Measurements from ENCODE around the gene SYCN. TPM values are rescaled to one million over a fixed set of nuclear protein-coding genes. Genes with fewer than 3 reads are reported as not detected.

Gene SYCN
- total and polyA plus RNA-seq, 3 donors from 2014 or later = 36.5 to 192 (median 98.0) TPM

DNA sequence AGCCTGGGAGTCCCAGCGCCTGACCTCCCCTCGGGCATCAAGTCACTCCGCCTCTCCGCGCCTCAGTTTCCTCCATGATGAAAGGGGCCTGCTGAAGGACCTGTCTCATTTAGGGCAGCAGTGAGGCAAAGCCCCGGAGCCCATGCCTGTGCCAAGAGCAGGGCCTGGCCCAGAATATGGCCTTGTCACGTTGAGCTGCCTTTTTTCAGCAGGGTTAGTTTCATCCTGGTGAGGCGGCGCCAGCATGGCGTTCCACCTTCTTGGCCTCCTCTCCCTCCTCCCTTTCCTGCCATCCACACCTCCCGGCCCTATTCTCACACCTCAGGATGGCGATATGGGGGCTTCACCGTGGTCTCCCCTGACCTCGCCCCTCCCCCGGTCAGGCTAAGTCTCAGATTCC lies 48.3 kb downstream of the SYCN start:
- no peak for TF ChIP-seq POLR2A (IDR thresholded peaks at IDR 0.05)
- Histone ChIP-seq H3K4me3 (no peak overlapping the region), H3K36me3 (ENCODE audit: low read depth, missing control alignments) (no peaks in the 10 kb centered on the region), H3K27ac (no peak overlapping the region), H3K4me1 (peaks cover 26% of the 10 kb centered on the region), H3K9me3 (no peaks in the 10 kb centered on the region), H3K27me3 (no peaks in the 10 kb centered on the region)
- DNase-seq = no peak
- 83 to 84% methylated on average over 14 to 15 of the region's 15 CpGs for WGBS, 2 donors
- intact Hi-C loops (cut with DNase I; ENCODE audit: low total_unique reads) = no loop called here

DNA sequence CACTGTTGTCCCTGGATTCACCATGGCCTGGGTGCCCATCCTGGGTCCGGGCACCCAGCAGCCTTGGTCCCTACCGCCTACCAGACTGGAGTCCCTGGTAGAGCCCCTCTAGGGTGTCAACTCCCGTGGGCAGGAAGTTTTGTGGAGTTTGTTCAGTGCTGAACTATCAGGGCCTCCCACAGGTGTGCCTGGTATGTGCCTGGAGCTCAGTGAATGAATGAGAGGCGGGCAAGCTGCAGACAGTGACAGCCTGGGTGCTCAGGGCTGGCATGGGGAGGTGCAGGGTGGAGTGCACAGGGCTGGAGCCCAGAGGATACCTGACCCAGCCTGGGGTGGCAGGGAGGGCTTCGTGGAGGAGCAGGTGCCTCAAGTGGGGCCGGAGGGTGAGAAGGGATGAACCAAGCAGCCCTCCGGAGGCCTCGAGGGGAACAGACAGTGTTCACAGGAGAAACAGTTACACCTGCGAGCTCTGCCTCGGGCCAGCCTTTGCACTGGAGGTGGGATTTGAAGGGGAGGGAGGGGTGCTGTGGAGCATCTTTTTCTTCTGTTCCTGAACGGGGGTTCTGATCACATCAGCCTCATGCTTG lies 48.9 kb downstream of the SYCN start:
- 80 to 87% methylated on average over 6 to 11 of the region's 11 CpGs for WGBS, 2 donors
- Histone ChIP-seq H3K36me3 (ENCODE audit: low read depth, missing control alignments) (no peaks in the 10 kb centered on the region), H3K9me3 (no peaks in the 10 kb centered on the region), H3K27ac (no peak overlapping the region), H3K4me1 (peaks cover 21% of the 10 kb centered on the region), H3K4me3 (no peak overlapping the region), H3K27me3 (no peaks in the 10 kb centered on the region)
- DNase-seq = no peak
- intact Hi-C loops (cut with DNase I; ENCODE audit: low total_unique reads) = no loop called here
- no peak for TF ChIP-seq POLR2A (IDR thresholded peaks at IDR 0.05)
- TF ChIP-seq, protein P1, sequence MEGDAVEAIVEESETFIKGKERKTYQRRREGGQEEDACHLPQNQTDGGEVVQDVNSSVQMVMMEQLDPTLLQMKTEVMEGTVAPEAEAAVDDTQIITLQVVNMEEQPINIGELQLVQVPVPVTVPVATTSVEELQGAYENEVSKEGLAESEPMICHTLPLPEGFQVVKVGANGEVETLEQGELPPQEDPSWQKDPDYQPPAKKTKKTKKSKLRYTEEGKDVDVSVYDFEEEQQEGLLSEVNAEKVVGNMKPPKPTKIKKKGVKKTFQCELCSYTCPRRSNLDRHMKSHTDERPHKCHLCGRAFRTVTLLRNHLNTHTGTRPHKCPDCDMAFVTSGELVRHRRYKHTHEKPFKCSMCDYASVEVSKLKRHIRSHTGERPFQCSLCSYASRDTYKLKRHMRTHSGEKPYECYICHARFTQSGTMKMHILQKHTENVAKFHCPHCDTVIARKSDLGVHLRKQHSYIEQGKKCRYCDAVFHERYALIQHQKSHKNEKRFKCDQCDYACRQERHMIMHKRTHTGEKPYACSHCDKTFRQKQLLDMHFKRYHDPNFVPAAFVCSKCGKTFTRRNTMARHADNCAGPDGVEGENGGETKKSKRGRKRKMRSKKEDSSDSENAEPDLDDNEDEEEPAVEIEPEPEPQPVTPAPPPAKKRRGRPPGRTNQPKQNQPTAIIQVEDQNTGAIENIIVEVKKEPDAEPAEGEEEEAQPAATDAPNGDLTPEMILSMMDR (IDR thresholded peaks at IDR 0.05) = no peak

DNA sequence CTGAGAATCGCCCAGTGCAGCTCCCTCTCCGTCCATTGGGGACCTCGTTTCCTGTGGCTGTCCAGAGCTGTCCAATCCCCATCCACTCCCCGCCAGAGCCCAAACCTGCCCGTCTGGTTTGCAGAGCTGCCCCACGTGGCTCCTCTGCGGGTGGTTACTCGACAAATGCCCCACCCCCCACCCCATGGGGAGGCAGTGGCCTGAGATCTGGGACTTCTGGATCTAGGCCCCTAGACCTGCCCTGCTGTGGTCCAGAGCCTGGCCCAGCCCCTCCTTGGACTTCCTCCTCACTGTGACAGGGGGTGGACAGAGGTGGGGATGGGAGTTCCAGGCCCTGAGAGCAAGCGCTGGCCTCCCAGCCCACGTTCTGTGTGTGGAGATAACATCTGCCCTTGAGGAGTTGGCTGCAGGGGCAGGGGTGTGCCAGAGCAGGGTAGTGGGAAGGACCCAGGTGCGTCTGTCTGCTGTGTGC lies 49.4 kb downstream of the SYCN start:
- no peak overlapping the region for H3K4me3 ChIP-seq
- 78 to 80% methylated on average over 10 to 11 of the region's 11 CpGs for WGBS, 2 donors
- H3K9me3 ChIP-seq = no peaks in the 10 kb centered on the region
- H3K27me3 ChIP-seq = no peaks in the 10 kb centered on the region
- TF ChIP-seq, protein P1 (IDR thresholded peaks at IDR 0.05) = no peak
- TF ChIP-seq POLR2A (IDR thresholded peaks at IDR 0.05) = no peak
- no peak for DNase-seq
- peaks cover 16% of the 10 kb centered on the region for H3K4me1 ChIP-seq
- no peaks in the 10 kb centered on the region for H3K36me3 ChIP-seq (ENCODE audit: low read depth, missing control alignments)
- no peak overlapping the region for H3K27ac ChIP-seq
- intact Hi-C loops (cut with DNase I; ENCODE audit: low total_unique reads) = no loop called here

DNA sequence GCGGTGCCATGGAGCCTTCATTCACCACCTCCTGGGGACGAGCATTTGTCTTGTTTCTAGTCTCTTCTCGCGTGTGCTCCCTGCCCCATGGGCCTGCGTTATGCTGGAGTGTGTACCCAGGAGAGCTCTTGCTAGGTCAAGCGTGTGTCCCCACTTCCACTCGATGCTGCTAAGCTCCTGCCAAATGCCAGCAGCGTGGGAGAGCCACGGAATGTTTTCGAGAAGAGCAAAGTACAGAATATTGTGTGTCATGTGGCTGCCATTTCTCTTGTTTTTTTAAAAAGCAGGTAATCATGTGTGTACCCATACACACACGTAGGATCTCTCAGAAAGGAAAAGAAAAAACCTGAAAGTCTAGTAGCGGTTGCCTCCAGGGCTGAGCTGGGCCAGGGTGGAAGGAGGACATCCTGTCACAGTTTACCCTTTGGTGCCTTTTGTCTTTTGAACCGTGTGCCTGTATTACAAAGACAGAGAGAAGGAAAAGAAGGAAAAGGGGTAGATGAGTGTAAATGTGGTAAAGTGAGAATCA lies 49.9 kb downstream of the SYCN start:
- Histone ChIP-seq H3K27me3 (no peaks in the 10 kb centered on the region), H3K27ac (no peak overlapping the region), H3K4me1 (peaks cover 16% of the 10 kb centered on the region), H3K4me3 (no peak overlapping the region), H3K9me3 (no peaks in the 10 kb centered on the region), H3K36me3 (ENCODE audit: low read depth, missing control alignments) (no peaks in the 10 kb centered on the region)
- WGBS, 2 donors = 84% methylated on average over 13 of the region's 13 CpGs
- intact Hi-C loops (cut with DNase I; ENCODE audit: low total_unique reads) = no loop called here
- no peak for DNase-seq
- TF ChIP-seq, protein P1 (IDR thresholded peaks at IDR 0.05) = no peak
- TF ChIP-seq POLR2A (IDR thresholded peaks at IDR 0.05) = no peak

Other genes starting within 250 kb of the SYCN start
- gene FBXO17, start 228.5 kb downstream of the SYCN start, total RNA-seq = 10 to 100 TPM; 11.8 to 14.2 TPM
- 10.3 TPM for gene FBXO17, start 228.5 kb downstream of the SYCN start, polyA plus RNA-seq (ENCODE audit: insufficient read depth, low read depth, low replicate concordance)
- 10 to 100 TPM; 11.3 to 16.5 TPM for gene FBXO27, start 171.7 kb downstream of the SYCN start, total RNA-seq
- gene FBXO27, start 171.7 kb downstream of the SYCN start, polyA plus RNA-seq (ENCODE audit: insufficient read depth, low read depth, low replicate concordance) = 15.5 TPM
- not detected for gene ACP7, start 119.9 kb downstream of the SYCN start, total RNA-seq
- gene ACP7, start 119.9 kb downstream of the SYCN start, polyA plus RNA-seq (ENCODE audit: insufficient read depth, low read depth, low replicate concordance) = not detected
- gene PAK4, start 78.5 kb downstream of the SYCN start, total RNA-seq = 10 to 100 TPM; 84.3 to 88.3 TPM
- 61.0 TPM for gene PAK4, start 78.5 kb downstream of the SYCN start, polyA plus RNA-seq (ENCODE audit: insufficient read depth, low read depth, low replicate concordance)
- 1 to 10 TPM; 1.1 to 1.3 TPM for gene NCCRP1, start 7.3 kb downstream of the SYCN start, total RNA-seq
- 0.73 TPM for gene NCCRP1, start 7.3 kb downstream of the SYCN start, polyA plus RNA-seq (ENCODE audit: insufficient read depth, low read depth, low replicate concordance)
- not detected for gene IFNL3, start 40.7 kb upstream of the SYCN start, total RNA-seq
- gene IFNL3, start 40.7 kb upstream of the SYCN start, polyA plus RNA-seq (ENCODE audit: insufficient read depth, low read depth, low replicate concordance) = not detected
- not detected for gene IFNL4, start 44.6 kb upstream of the SYCN start, total RNA-seq
- gene IFNL4, start 44.6 kb upstream of the SYCN start, polyA plus RNA-seq (ENCODE audit: insufficient read depth, low read depth, low replicate concordance) = not detected
- gene IFNL2, start 64.1 kb upstream of the SYCN start, total RNA-seq = under 1 TPM in 1 of 2 donors, not detected in 1; 0.43 TPM
- gene IFNL2, start 64.1 kb upstream of the SYCN start, polyA plus RNA-seq (ENCODE audit: insufficient read depth, low read depth, low replicate concordance) = not detected
- gene IFNL1, start 92.1 kb upstream of the SYCN start, total RNA-seq = not detected
- gene IFNL1, start 92.1 kb upstream of the SYCN start, polyA plus RNA-seq (ENCODE audit: insufficient read depth, low read depth, low replicate concordance) = not detected
- gene LRFN1, start 116.6 kb upstream of the SYCN start, total RNA-seq = 1 to 10 TPM; 3.5 to 4.0 TPM
- gene LRFN1, start 116.6 kb upstream of the SYCN start, polyA plus RNA-seq (ENCODE audit: insufficient read depth, low read depth, low replicate concordance) = 1.4 TPM
- gene GMFG, start 131.8 kb upstream of the SYCN start, total RNA-seq = 1 to 10 TPM; 2.4 to 3.7 TPM
- 19.5 TPM for gene GMFG, start 131.8 kb upstream of the SYCN start, polyA plus RNA-seq (ENCODE audit: insufficient read depth, low read depth, low replicate concordance)
- gene SAMD4B, start 138.2 kb upstream of the SYCN start, total RNA-seq = 100 to 1,000 TPM; 228 to 276 TPM
- 159 TPM for gene SAMD4B, start 138.2 kb upstream of the SYCN start, polyA plus RNA-seq (ENCODE audit: insufficient read depth, low read depth, low replicate concordance)
- gene PAF1, start 186.8 kb upstream of the SYCN start, total RNA-seq = 10 to 100 TPM; 70.7 to 74.6 TPM
- 154 TPM for gene PAF1, start 186.8 kb upstream of the SYCN start, polyA plus RNA-seq (ENCODE audit: insufficient read depth, low read depth, low replicate concordance)
- gene MED29, start 187.1 kb upstream of the SYCN start, total RNA-seq = 10 to 100 TPM; 46.1 to 53.5 TPM
- 38.9 TPM for gene MED29, start 187.1 kb upstream of the SYCN start, polyA plus RNA-seq (ENCODE audit: insufficient read depth, low read depth, low replicate concordance)
- 10 to 100 TPM; 46.4 to 90.9 TPM for gene ZFP36, start 202.6 kb upstream of the SYCN start, total RNA-seq
- 77.7 TPM for gene ZFP36, start 202.6 kb upstream of the SYCN start, polyA plus RNA-seq (ENCODE audit: insufficient read depth, low read depth, low replicate concordance)
- gene PLEKHG2, start 208.4 kb upstream of the SYCN start, total RNA-seq = 10 to 100 TPM; 22.6 to 32.8 TPM
- 29.2 TPM for gene PLEKHG2, start 208.4 kb upstream of the SYCN start, polyA plus RNA-seq (ENCODE audit: insufficient read depth, low read depth, low replicate concordance)
- gene RPS16, start 231.7 kb upstream of the SYCN start, total RNA-seq = 1,000 to 10,000 TPM in 1 of 2 donors, 100 to 1,000 TPM in 1; 628 to 1,122 TPM
- gene RPS16, start 231.7 kb upstream of the SYCN start, polyA plus RNA-seq (ENCODE audit: insufficient read depth, low read depth, low replicate concordance) = 1,146 TPM
- gene SUPT5H, start 241.3 kb upstream of the SYCN start, total RNA-seq = 100 to 1,000 TPM; 363 to 366 TPM
- 359 TPM for gene SUPT5H, start 241.3 kb upstream of the SYCN start, polyA plus RNA-seq (ENCODE audit: insufficient read depth, low read depth, low replicate concordance)

All from testis (tissue), 3 donors.